Measurements from ENCODE around the gene RPP21.
"Not testable (repeated sequence)": the region's sequence is repeated elsewhere in the genome, so short reads cannot be mapped to it uniquely, and the experiment has no call there.

Gene RPP21

GRCh38 chr6:30331981-30332380 is 13.0 kb upstream of the RPP21 start:
- no peak for DNase-seq

- no peak for DNase-seq
Observed at GRCh38 chr6:30334075-30334783, 10.7 kb upstream of the RPP21 start.

GRCh38 chr6:30340589-30341054 is 4.3 kb upstream of the RPP21 start:
- no peak for DNase-seq

GRCh38 chr6:30341218-30341617 is 3.7 kb upstream of the RPP21 start:
- no peak for DNase-seq

- no peak for DNase-seq
Observed at GRCh38 chr6:30341728-30342127, 3.2 kb upstream of the RPP21 start.

GRCh38 chr6:30344191-30344867 is 627 bp upstream of the RPP21 start:
- no peak for DNase-seq

- no peak for DNase-seq
Observed at GRCh38 chr6:30345852-30346251, 896 bp downstream of the RPP21 start.

- DNase-seq: no peak
Observed at GRCh38 chr6:30348957-30349356, 4.0 kb downstream of the RPP21 start.

GRCh38 chr6:30349421-30350177 is 4.6 kb downstream of the RPP21 start:
- no peak for DNase-seq

- no peak for DNase-seq
Observed at GRCh38 chr6:30350524-30350923, 5.6 kb downstream of the RPP21 start.

- DNase-seq: no peak
Observed at GRCh38 chr6:30352550-30352949, 7.6 kb downstream of the RPP21 start.

GRCh38 chr6:30355281-30355680 is 10.3 kb downstream of the RPP21 start:
- DNase-seq: no peak

GRCh38 chr6:30356536-30356935 is 11.6 kb downstream of the RPP21 start:
- DNase-seq: no peak

GRCh38 chr6:30357678-30358540 is 13.0 kb downstream of the RPP21 start:
- DNase-seq: peak; percentile 81

GRCh38 chr6:30359276-30359675 is 14.3 kb downstream of the RPP21 start:
- DNase-seq: no peak

GRCh38 chr6:30360139-30360538 is 15.2 kb downstream of the RPP21 start:
- no peak for DNase-seq

GRCh38 chr6:30361661-30362060 is 16.7 kb downstream of the RPP21 start:
- no peak for DNase-seq

GRCh38 chr6:30363459-30363858 is 18.5 kb downstream of the RPP21 start:
- DNase-seq: no peak

GRCh38 chr6:30364591-30364990 is 19.6 kb downstream of the RPP21 start:
- peak; percentile 6 for DNase-seq

GRCh38 chr6:30369280-30369679 is 24.3 kb downstream of the RPP21 start:
- DNase-seq: not testable (repeated sequence)

- DNase-seq: no peak
Observed at GRCh38 chr6:30378290-30378937, 33.5 kb downstream of the RPP21 start.

- no peak for DNase-seq
Observed at GRCh38 chr6:30380464-30380863, 35.5 kb downstream of the RPP21 start.

All from NCI-H69 (cell line).